HUES48 (cell line): Measurements from ENCODE around the gene WDFY4.

ENCODE experiments used
- H3K27ac ChIP-seq: one replicate; pipeline ENCODE4 v1.7.0; 2013; ENCODE audit warnings: low read depth, low read length, inconsistent platforms
- H3K27me3 ChIP-seq: 2 replicates; pipeline ENCODE4 v1.6.1; 2013; ENCODE audit warnings: mild to moderate bottlenecking, low read length; ENCODE audit not compliant: control insufficient read depth, insufficient read depth
- H3K36me3 ChIP-seq: 2 replicates; pipeline ENCODE4 v1.6.1; 2013; ENCODE audit warnings: low read length; ENCODE audit not compliant: control insufficient read depth, insufficient read depth
- H3K4me1 ChIP-seq: 2 replicates; pipeline ENCODE4 v1.6.1; 2013; ENCODE audit warnings: mild to moderate bottlenecking, low read length; ENCODE audit not compliant: control insufficient read depth, insufficient read depth
- H3K4me3 ChIP-seq: 2 replicates; pipeline ENCODE4 v1.5.1; 2013; ENCODE audit warnings: mild to moderate bottlenecking, low read depth, low read length
- H3K9ac ChIP-seq: 2 replicates; pipeline ENCODE4 v1.6.1; 2013; ENCODE audit warnings: mild to moderate bottlenecking, low read depth, low read length, moderate library complexity
- H3K9me3 ChIP-seq: 2 replicates; pipeline ENCODE4 v1.6.1; 2013; ENCODE audit warnings: low read length; ENCODE audit not compliant: control insufficient read depth, insufficient read depth

The WDFY4 gene

DNA sequence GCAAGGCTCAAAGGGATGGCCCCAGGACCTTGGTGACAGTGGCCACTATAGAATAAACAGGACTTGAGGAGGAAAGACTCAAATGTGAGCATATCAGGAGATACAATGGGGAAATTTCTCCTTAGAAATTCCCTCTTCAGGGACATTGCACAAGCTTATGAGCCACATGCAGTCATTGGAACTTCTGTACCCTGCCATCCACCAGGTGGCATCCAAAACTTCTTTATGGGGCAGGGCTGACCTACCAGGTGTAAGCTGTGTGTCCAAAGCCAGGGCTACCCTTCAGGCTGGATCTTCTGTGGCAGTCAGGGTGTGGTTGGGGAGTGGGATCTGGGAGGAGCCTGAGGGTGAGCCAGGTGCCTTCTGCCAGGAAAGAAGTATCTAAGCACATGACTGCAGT is 291.5 kb downstream of the WDFY4 start:
- Histone ChIP-seq H3K27me3 (no peaks in the 10 kb centered on the region), H3K27ac (no peak overlapping the region), H3K4me1 (no peaks in the 10 kb centered on the region), H3K9me3 (no peaks in the 10 kb centered on the region), H3K36me3 (no peaks in the 10 kb centered on the region), H3K9ac (no peak overlapping the region), H3K4me3 (no peak overlapping the region)

DNA sequence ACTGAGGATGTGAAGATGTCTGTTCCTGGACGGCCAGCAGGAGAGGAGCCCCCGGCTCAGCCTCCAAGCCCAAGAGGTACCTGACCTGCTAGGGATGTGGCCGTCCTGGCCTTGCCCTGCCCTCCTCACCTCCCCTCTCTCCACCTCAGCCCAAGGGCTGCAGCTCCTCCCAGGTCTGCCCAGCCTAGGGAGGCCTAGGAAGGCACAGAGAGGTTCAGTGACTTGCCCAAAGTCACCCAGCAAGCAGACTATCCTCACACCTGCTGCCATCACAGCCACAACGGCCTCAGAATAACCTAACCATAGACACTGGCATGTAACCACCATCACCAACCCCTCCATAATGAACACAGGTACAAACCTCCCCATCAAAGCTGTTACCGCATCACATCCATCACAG is 293.6 kb downstream of the WDFY4 start:
- Histone ChIP-seq H3K36me3 (no peaks in the 10 kb centered on the region), H3K27me3 (no peaks in the 10 kb centered on the region), H3K9ac (no peak overlapping the region), H3K27ac (no peak overlapping the region), H3K4me1 (no peaks in the 10 kb centered on the region), H3K9me3 (no peaks in the 10 kb centered on the region), H3K4me3 (no peak overlapping the region)

DNA sequence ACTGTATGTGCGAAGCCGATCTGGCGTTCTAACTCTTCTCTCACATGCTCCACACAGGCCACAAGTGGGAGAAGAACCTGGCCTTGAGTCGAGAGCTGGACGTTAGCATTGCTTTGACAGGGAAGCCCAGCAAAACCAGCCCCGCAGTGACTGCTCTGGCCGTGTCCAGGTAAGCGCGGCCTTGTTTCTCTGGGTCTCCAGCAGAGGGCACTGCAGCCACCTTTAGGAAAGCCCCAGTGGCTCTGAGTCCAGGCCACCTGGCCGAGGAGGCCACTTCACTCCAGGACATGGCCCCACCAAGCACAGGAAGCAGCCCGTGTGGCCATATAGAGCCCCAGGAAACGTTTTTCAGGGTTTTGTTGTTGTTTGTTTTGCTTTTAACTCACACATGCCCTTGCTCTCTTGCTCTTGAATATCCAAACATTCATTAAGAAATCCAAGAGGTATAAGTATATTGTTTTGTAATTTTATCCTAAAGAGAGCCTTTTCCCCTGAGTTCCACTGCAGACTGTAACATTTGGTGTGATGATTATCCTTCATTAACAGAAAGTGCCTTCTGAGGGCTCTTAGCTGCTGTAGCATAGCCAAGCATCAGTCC is 296.7 kb downstream of the WDFY4 start:
- H3K4me1 ChIP-seq: no peaks in the 10 kb centered on the region
- H3K36me3 ChIP-seq: no peaks in the 10 kb centered on the region
- no peak overlapping the region for H3K9ac ChIP-seq
- no peak overlapping the region for H3K27ac ChIP-seq
- no peaks in the 10 kb centered on the region for H3K9me3 ChIP-seq
- H3K4me3 ChIP-seq: no peak overlapping the region
- no peaks in the 10 kb centered on the region for H3K27me3 ChIP-seq

DNA sequence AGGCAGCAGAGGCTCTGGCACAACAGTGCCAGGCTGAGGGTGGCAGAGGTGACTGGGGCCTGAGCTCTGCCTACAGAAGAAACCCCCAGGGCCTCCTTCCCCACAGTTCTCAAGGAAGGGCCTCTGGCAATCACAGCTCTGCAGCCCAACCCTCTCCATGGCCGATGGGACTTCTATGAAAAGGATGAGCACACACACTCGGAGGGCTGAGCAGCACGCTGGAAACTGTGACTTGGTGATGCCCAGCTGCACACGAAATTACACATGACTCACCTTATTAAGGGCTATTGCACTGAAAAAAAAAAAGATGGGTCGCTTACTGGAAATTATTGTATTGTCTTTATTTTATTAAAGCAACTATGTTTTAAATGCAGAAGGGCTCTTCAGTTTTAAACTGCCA is 297.9 kb downstream of the WDFY4 start:
- Histone ChIP-seq H3K4me3 (no peak overlapping the region), H3K9me3 (no peaks in the 10 kb centered on the region), H3K4me1 (no peaks in the 10 kb centered on the region), H3K27ac (no peak overlapping the region), H3K36me3 (no peaks in the 10 kb centered on the region), H3K9ac (no peak overlapping the region), H3K27me3 (no peaks in the 10 kb centered on the region)

DNA sequence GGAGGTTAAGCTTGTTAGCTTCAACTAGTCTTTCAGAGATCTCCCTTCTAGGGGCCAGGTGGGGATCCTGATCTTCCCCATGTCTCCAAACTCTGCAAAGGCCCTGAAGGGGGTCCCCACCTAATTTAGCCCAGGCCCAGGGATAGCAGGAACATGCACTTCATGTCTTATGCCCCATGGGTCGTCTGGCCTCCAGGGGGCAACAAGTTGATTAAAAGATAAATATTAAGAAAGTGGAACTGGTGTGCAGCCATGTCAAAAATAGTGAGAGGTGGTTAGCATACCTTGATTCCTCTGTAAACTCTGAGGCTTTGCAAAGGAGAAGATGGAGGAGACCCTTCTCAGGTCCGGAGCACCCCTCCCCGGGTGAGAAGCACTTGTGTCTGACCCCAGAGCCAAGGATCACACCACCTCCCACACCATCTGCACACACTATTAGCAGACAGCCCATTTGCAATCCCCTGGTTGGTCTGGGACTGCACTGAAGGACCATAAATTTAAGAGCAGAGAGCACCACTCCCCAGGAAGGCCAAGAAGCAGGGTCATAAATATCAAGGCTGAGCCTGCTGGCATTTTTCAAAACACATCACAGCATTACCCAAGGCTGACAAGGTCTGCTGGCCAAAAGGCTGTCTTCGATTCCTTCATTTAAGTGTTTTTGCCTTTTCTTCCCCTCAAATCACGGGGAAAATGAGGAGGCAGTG is 299.1 kb downstream of the WDFY4 start:
- H3K27ac ChIP-seq: no peak overlapping the region
- no peaks in the 10 kb centered on the region for H3K4me1 ChIP-seq
- H3K9me3 ChIP-seq: no peaks in the 10 kb centered on the region
- no peaks in the 10 kb centered on the region for H3K27me3 ChIP-seq
- H3K9ac ChIP-seq: no peak overlapping the region
- H3K4me3 ChIP-seq: no peak overlapping the region
- no peaks in the 10 kb centered on the region for H3K36me3 ChIP-seq

DNA sequence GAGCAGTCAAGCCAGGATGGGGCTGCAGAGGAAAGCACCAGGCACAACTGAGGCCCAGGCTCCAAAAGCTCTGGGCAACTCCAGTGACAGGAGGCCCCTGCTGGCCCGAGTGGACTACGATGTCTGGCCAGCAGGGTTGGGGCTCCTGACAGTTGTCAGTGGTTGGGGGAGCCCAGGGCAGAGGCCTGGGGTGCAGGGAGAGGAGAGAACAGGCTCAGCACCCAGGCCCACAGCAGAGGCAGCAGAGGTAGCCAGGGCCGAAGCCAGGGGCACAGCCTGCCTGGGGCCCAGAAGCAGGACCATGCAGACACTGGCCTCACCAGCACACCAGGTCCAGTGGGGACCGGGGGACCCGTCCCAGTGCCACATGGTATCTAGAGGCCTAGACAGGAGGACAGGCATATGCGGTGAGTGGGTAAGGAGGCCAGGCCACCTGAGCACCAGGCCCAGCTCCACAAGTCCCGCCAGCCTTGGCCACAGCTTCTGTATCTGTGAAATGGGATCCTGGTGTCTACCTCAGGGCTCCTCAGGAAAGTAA is 301.0 kb downstream of the WDFY4 start:
- no peak overlapping the region for H3K4me3 ChIP-seq
- no peaks in the 10 kb centered on the region for H3K27me3 ChIP-seq
- no peaks in the 10 kb centered on the region for H3K36me3 ChIP-seq
- H3K27ac ChIP-seq: no peak overlapping the region
- no peaks in the 10 kb centered on the region for H3K4me1 ChIP-seq
- no peaks in the 10 kb centered on the region for H3K9me3 ChIP-seq
- no peak overlapping the region for H3K9ac ChIP-seq

DNA sequence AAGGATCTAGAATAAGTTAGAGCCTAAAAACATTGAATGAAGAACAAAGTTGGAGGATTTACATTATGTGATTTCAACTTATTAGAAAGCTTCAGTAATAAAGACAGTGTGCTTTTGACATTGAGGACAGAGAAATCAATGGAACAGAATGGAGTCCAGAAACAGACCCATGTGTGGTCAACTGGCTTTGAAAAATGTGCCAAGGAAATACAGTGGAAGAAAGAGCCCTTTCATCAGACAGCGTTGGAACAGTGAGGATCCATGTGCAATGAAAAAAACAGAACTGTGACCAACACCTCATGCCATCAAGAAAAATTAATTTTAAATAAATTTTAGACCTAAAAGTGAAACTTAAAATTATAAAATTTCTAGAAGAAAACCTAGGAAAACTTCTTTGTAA is 305.6 kb downstream of the WDFY4 start:
- Histone ChIP-seq H3K4me3 (no peak overlapping the region), H3K27ac (no peak overlapping the region), H3K9ac (no peak overlapping the region), H3K27me3 (no peaks in the 10 kb centered on the region), H3K9me3 (no peaks in the 10 kb centered on the region), H3K36me3 (no peaks in the 10 kb centered on the region), H3K4me1 (no peaks in the 10 kb centered on the region)

DNA sequence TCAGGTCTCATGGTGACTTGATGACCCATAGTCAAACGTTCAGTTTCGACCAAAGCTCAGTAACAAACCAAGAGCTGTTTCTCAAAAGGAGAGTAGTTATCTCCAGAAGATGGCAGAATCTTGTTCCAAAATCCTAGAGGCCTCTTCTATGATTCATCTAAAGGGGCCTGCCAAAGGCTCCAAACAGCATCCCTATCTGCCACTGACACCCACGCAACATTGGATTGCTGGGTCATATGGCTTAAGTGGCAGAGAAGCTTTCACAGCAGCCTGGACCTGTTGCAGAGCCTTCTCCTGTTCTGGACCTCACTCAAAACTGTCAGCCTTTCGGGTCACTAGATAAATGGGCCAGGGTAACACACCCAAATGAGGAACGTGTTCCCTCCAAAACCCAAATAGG is 309.0 kb downstream of the WDFY4 start:
- no peaks in the 10 kb centered on the region for H3K27me3 ChIP-seq
- H3K9ac ChIP-seq: no peak overlapping the region
- no peaks in the 10 kb centered on the region for H3K4me1 ChIP-seq
- H3K27ac ChIP-seq: no peak overlapping the region
- no peaks in the 10 kb centered on the region for H3K9me3 ChIP-seq
- no peaks in the 10 kb centered on the region for H3K36me3 ChIP-seq
- no peak overlapping the region for H3K4me3 ChIP-seq

DNA sequence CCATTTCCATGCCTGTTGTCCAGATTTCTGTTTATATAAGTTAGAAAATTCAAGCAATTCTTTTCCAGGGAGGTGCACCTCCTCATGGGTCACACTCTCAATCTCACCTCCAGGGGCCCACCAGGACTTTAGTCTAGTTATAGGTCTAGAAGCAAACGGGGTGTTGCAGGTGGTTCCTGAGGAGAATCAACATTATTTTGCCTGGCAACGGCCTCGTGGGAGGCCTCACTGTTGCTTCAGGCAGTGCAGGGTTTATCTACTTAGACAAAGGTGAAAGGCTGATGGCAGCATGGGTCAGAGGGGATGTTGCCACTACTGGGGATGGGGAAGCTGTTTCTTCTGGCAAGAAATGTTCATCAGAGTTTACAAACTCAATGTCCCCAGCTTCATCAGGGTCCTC is 311.7 kb downstream of the WDFY4 start:
- Histone ChIP-seq H3K27ac (no peak overlapping the region), H3K9me3 (no peaks in the 10 kb centered on the region), H3K9ac (no peak overlapping the region), H3K36me3 (no peaks in the 10 kb centered on the region), H3K4me3 (no peak overlapping the region), H3K27me3 (no peaks in the 10 kb centered on the region), H3K4me1 (no peaks in the 10 kb centered on the region)

DNA sequence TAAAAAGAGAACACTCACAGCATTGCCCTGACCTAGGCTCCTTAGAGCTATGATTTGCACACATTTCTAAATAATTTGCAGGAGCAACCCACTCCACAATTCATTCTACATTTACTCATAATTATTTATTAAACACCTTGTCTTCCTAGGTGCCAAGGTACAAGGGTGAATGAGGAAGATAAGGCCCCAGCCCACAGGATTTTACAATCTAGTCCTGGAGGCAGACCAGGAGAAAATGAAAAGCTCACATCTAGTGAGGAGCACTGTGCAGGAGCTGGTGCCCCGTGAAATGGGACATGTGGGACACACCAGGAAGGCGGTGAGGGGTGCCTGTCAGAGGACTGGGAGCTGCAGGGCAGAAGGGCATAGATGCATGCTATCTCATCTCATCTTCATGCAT is 314.7 kb downstream of the WDFY4 start:
- no peaks in the 10 kb centered on the region for H3K4me1 ChIP-seq
- no peaks in the 10 kb centered on the region for H3K36me3 ChIP-seq
- H3K4me3 ChIP-seq: no peak overlapping the region
- no peaks in the 10 kb centered on the region for H3K27me3 ChIP-seq
- no peaks in the 10 kb centered on the region for H3K9me3 ChIP-seq
- H3K27ac ChIP-seq: no peak overlapping the region
- H3K9ac ChIP-seq: no peak overlapping the region

DNA sequence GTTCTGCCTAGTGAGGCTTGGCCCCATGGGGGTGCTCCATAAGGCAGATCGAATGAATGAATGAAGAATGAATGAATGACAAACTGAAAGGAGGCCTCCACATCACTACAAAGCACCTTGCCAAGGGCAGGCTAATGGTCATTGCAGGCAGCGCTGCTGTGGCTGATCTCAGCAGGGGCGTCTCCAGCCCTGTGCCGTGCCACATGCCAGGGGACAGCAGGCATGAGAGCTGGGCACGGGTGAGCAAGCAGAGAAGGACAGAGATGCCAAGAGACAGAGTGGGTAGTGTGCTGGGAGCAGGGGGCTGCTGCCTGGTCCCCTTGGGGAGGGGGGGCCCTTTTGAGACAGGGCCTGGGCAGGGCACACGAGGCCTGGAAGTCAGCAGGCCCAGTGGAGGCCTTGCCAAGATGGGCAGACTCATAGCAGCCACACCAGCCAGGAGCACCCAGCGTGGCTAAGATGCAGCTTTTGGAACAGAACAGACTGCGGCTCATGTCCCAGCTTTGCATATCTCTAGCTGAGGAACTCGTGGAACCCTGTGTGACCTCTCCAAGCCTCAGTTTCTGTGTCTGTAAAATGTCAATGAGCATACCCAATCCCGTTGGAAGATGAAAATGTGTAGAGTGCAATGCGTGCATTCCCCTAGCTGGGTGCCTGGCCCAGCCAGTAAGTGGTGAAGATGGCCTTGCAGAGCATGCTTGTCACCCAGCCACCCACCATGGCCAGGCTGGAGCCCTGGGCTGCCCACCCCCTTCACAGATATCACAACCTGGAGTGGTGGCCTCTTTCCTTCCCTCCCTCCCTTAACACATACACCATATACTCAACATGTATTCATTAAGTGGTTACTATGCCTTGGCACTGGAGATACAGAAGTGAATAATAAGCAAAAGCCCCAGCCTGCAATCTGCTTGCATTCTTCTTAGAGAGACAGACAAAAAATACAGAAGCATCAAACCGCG is 316.0 kb downstream of the WDFY4 start:
- Histone ChIP-seq H3K4me1 (no peaks in the 10 kb centered on the region), H3K9ac (no peak overlapping the region), H3K27ac (no peak overlapping the region), H3K4me3 (no peak overlapping the region), H3K36me3 (no peaks in the 10 kb centered on the region), H3K27me3 (no peaks in the 10 kb centered on the region), H3K9me3 (no peaks in the 10 kb centered on the region)
